CD8-positive, alpha-beta memory T cell (primary cell): ENCODE results near the gene DMXL1. TPM values are rescaled to one million over a fixed set of nuclear protein-coding genes. Genes with fewer than 3 reads are reported as not detected.

Experiments
- CTCF ChIA-PET: fragments of 350-600 bp; sonication (Branson Sonifier 250); formaldehyde crosslinking; loops from one replicate; lab custom pipeline; 2021; ENCODE audit warnings: antibody characterized with exemption; lab: Charles Lee
- POLR2A ChIA-PET: fragments of 350-600 bp; sonication (Branson Sonifier 250); formaldehyde crosslinking; loops from one replicate; lab custom pipeline; 2021; ENCODE audit warnings: antibody characterized with exemption; lab: Charles Lee
- DNase-seq, 5 donors: peaks; one replicate each; pipeline versions ENCODE4 v3.0.0 to v3.0.0-alpha.2; 2020 to 2022; ENCODE audit warnings: mixed read lengths in 1 of 5
- H3K27ac ChIP-seq: one replicate; pipeline ENCODE4 v1.7.0; 2013; ENCODE audit warnings: low read depth, mild to moderate bottlenecking, low read length, moderate library complexity
- H3K27me3 ChIP-seq: 2 replicates; pipeline ENCODE4 v1.7.0; 2013; ENCODE audit warnings: low read length, mild to moderate bottlenecking; ENCODE audit not compliant: insufficient read depth, poor library complexity, severe bottlenecking
- H3K36me3 ChIP-seq: 2 replicates; pipeline ENCODE4 v1.7.0; 2013; ENCODE audit warnings: mild to moderate bottlenecking, low read length, moderate library complexity; ENCODE audit not compliant: insufficient read depth
- H3K4me1 ChIP-seq: 2 replicates; pipeline ENCODE4 v1.7.0; 2013; ENCODE audit warnings: mild to moderate bottlenecking, low read length, moderate library complexity; ENCODE audit not compliant: insufficient read depth
- H3K4me3 ChIP-seq: 2 replicates; pipeline ENCODE4 v1.7.0; 2013; ENCODE audit warnings: mild to moderate bottlenecking, low read length
- H3K9me3 ChIP-seq: 2 replicates; pipeline ENCODE4 v1.7.0; 2013; ENCODE audit warnings: mild to moderate bottlenecking, low read length
- H3K27ac Mint-ChIP-seq, 8 donors: one replicate each; pipeline ENCODE4 v1.8.0; 2020 to 2021; ENCODE audit warnings: mixed read lengths in 8 of 8, mild to moderate bottlenecking in 6 of 8, inconsistent platforms in 3 of 8, moderate library complexity in 3 of 8
- H3K27me3 Mint-ChIP-seq, 2 donors: one replicate each; pipeline ENCODE4 v1.8.0; 2020 to 2021; ENCODE audit warnings: mixed read lengths in 2 of 2, mild to moderate bottlenecking in 1 of 2, moderate library complexity in 1 of 2
- H3K36me3 Mint-ChIP-seq, 3 donors: one replicate each; pipeline ENCODE4 v1.8.0; 2020 to 2021; ENCODE audit warnings: mixed read lengths in 3 of 3, inconsistent platforms in 1 of 3, mild to moderate bottlenecking in 1 of 3
- H3K4me1 Mint-ChIP-seq, 3 donors: one replicate each; pipeline ENCODE4 v1.8.0; 2020 to 2021; ENCODE audit warnings: mixed read lengths in 3 of 3, inconsistent platforms in 1 of 3, mild to moderate bottlenecking in 1 of 3
- H3K4me3 Mint-ChIP-seq, 7 donors: one replicate each; pipeline ENCODE4 v1.8.0; 2020 to 2021; ENCODE audit warnings: mixed read lengths in 7 of 7, mild to moderate bottlenecking in 6 of 7, moderate library complexity in 4 of 7, inconsistent platforms in 2 of 7
- H3K9me3 Mint-ChIP-seq, 5 donors: one replicate each; pipeline ENCODE4 v1.8.0; 2020 to 2022; ENCODE audit warnings: mixed read lengths in 5 of 5, mild to moderate bottlenecking in 3 of 5, moderate library complexity in 2 of 5, inconsistent platforms in 1 of 5
- polyA plus RNA-seq: library from polyadenylated mRNA; unstranded; fragments of 300-500 nt; fragmentation: Illumina TruSeq; gene quantifications from one replicate; pipeline ENCODE4 v1.2.3, GENCODE V29; 2021
- total RNA-seq, 2 experiments: library from RNA; stranded (reverse); gene quantifications; one replicate each; pipeline ENCODE4 v1.2.3, GENCODE V29; 2021

The DMXL1 gene
- total and polyA plus RNA-seq, 3 experiments from 2014 or later, result 12.9 to 26.2 (median 25.9) TPM

- Histone ChIP-seq H3K27ac (peak overlapping the region; percentile 83), H3K9me3 (no peaks in the 10 kb centered on the region), H3K4me1 (peaks cover 43% of the 10 kb centered on the region), H3K36me3 (no peaks in the 10 kb centered on the region), H3K4me3 (peak overlapping the region; percentile 76), H3K27me3 (no peaks in the 10 kb centered on the region)
- peak in 3 of 5 donors; percentile 37 to 54 (median 53) for DNase-seq
- Mint-ChIP-seq H3K4me1 (peaks cover 67 to 68% (median 67%) of the 10 kb centered on the region in 3 donors), H3K27me3 (peaks cover 0 to 2% of the 10 kb centered on the region in 2 donors), H3K4me3 (peak overlapping the region; percentile 97 to 100 (median 98)), H3K27ac (peak overlapping the region; percentile 91 to 97 (median 96)), H3K36me3 (peaks cover 0 to 31% (median 4%) of the 10 kb centered on the region in 3 donors), H3K9me3 (peaks cover 0 to 1% (median 0%) of the 10 kb centered on the region in 5 donors)
- ChIA-PET CTCF (interaction anchor here (0.9 to 2.6 kb wide), 10 partner anchors 9 to 199 kb away, joined by 3 to 7 read pairs (median 4); partner anchors contain the start of gene DMXL1), POLR2A (interaction anchor here (0.6 to 1.6 kb wide), 5 partner anchors 10 to 88 kb away, joined by 3 to 11 read pairs (median 4); no protein-coding TSS in a partner anchor)
Observed at GRCh38 chr5:119269061-119269944, 198.4 kb downstream of the DMXL1 start.

DNA sequence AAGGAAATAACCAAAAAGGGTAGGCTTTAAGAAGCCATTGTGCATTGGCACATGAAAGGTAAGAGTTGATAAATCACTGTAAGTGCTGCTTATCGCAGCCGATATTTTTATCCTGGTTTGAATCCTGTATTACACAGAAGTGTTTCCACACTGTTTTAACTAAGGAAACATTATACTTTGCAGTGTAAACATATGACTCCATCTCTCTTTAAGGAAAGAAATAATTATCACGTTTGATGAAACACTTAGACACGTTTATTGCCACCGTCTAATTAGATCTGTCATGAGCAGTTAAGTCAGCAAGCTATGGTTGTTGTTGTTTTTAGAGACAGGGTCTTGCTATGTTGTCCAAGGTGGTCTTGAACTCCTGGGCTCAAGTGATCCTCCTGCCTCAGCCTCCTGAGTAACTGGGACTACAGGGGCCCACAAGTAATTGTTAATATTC lies 199.3 kb downstream of the DMXL1 start:
- peak overlapping the region; percentile 76 for H3K4me3 ChIP-seq
- CTCF ChIA-PET, result interaction anchor here (0.5 to 2.6 kb wide), 6 partner anchors 30 to 141 kb away, joined by 3 to 7 read pairs (median 4); no protein-coding TSS in a partner anchor
- no peaks in the 10 kb centered on the region for H3K27me3 ChIP-seq
- Mint-ChIP-seq H3K36me3 (peaks cover 0 to 32% (median 4%) of the 10 kb centered on the region in 3 donors), H3K27me3 (peaks cover 0 to 2% of the 10 kb centered on the region in 2 donors), H3K4me3 (peak overlapping the region; percentile 97 to 100 (median 98)), H3K9me3 (peaks cover 0 to 1% (median 0%) of the 10 kb centered on the region in 5 donors), H3K4me1 (peaks cover 73 to 76% (median 75%) of the 10 kb centered on the region in 3 donors), H3K27ac (peak overlapping the region; percentile 91 to 97 (median 96))
- H3K9me3 ChIP-seq, result no peaks in the 10 kb centered on the region
- H3K36me3 ChIP-seq, result no peaks in the 10 kb centered on the region
- H3K27ac ChIP-seq, result peak overlapping the region; percentile 32
- POLR2A ChIA-PET, result interaction anchor here (0.6 to 1.4 kb wide), 4 partner anchors 35 to 87 kb away, joined by 3 to 11 read pairs (median 4); no protein-coding TSS in a partner anchor
- DNase-seq, result no peak
- peaks cover 51% of the 10 kb centered on the region for H3K4me1 ChIP-seq

DNA sequence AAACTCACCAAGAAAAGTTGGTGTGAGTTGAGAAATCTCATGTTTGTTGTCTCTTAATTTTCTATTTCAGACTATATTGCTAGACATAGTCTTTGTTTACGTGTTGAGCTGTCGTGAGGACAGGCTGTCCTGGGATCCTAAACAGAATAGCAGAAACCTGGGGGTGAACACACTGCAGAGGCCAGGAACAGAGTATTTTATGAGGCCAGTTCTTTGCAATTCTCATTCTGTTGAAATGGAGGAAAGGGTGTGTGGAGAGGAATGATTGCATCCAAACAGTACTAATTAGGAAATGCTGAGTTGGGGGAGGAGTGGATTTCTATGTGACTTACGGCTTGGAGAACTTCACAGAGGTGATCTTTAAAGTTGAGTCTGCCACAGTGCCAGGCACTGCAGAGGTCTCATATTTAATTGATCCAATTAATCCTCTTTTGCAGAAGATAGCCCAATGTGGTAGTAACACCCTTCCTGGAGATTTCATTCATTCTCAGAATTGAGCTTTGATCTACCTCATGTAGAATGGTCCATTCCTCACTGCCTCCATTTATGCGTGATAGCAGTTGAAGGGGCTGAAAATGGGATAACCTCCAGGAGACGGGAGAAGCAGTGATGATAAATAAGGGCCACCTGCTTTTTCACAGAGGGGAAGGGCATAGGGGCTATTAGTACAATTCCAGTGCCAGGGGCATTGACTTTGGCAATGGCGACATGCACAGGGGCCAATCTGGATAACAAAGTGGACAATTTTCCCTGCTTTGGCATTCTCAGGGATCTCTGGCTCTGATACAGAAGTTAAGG lies 200.3 kb downstream of the DMXL1 start:
- peak overlapping the region; percentile 97 to 100 (median 98) for H3K4me3 Mint-ChIP-seq

DNA sequence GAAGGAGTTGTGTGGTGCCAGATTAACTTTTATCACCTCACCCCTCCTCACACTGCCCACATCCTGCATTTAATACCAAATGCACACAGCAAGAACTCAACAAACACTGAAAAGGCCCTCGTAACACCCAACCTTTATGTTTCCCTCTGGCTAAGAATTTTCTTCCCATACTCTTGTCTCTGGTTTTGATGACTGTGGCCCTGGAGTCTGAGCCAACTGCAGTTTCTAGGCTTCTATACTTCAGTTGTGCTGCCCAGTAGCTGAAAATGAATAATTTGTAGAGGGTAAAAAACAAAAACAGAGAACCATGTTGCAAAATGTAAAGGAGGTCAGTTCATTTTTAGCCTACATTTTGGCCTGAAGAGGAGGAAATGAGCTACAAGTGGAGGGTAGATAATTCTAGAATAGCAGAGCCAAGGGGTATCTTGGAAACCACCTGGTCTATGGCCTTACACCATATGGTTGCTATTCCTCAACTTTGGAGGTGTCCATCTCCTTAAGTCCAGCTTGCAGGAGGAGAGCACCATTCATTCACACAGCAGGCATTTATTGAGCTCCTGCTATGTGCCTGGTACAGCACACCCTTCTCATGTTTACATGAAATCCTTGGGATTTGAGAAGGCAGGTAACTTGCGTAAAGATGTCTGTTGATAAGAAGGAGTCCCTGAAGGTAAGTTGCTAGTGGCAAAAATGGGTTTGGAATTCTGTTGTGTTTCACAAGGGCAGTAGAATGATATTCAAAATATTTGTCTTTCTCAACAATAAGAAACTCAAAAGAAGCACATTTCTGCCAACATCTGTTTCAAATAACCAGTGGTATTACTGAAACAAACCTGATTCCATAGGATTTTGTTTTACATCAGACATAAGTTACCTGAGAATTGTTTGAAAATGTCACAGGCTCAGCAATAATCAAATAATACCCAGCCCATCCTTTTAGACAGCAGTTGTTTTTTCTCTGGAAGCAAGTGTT lies 201.2 kb downstream of the DMXL1 start:
- Histone ChIP-seq H3K36me3 (no peaks in the 10 kb centered on the region), H3K27ac (peak overlapping the region; percentile 32), H3K4me1 (peaks cover 70% of the 10 kb centered on the region), H3K9me3 (no peaks in the 10 kb centered on the region), H3K27me3 (no peaks in the 10 kb centered on the region), H3K4me3 (peak overlapping the region; percentile 76)
- Mint-ChIP-seq H3K9me3 (peaks cover 0 to 1% (median 0%) of the 10 kb centered on the region in 5 donors), H3K36me3 (peaks cover 0 to 37% (median 6%) of the 10 kb centered on the region in 3 donors), H3K4me3 (peak overlapping the region; percentile 97 to 100 (median 98)), H3K27ac (peak overlapping the region; percentile 81 to 97 (median 95)), H3K4me1 (peaks cover 75 to 83% (median 78%) of the 10 kb centered on the region in 3 donors), H3K27me3 (peaks cover 0 to 2% of the 10 kb centered on the region in 2 donors)
- no peak for DNase-seq
- POLR2A ChIA-PET, result interaction anchor here (0.6 kb wide), 1 partner anchor 65 kb away, joined by 3 read pairs; no protein-coding TSS in a partner anchor
- CTCF ChIA-PET, result interaction anchor here (0.8 to 2.6 kb wide), 9 partner anchors 18 to 284 kb away, joined by 3 to 10 read pairs (median 4); partner anchors contain the start of gene DTWD2

More for the DNA sequence above, 200.3 kb downstream of the DMXL1 start:
- Histone ChIP-seq H3K27me3 (no peaks in the 10 kb centered on the region), H3K36me3 (no peaks in the 10 kb centered on the region), H3K9me3 (no peaks in the 10 kb centered on the region), H3K4me3 (peak overlapping the region; percentile 76), H3K4me1 (peaks cover 61% of the 10 kb centered on the region), H3K27ac (peak overlapping the region; percentile 32)
- ChIA-PET CTCF (interaction anchor here (1.0 to 2.6 kb wide), 6 partner anchors 29 to 283 kb away, joined by 3 to 10 read pairs (median 6); partner anchors contain the start of gene DTWD2), POLR2A (interaction anchor here (1.0 to 1.4 kb wide), 2 partner anchors 34 to 44 kb away, joined by 3 to 11 read pairs; no protein-coding TSS in a partner anchor)
- Mint-ChIP-seq H3K36me3 (peaks cover 0 to 35% (median 4%) of the 10 kb centered on the region in 3 donors), H3K27ac (peak overlapping the region; percentile 81 to 97 (median 94)), H3K9me3 (peaks cover 0 to 1% (median 0%) of the 10 kb centered on the region in 5 donors), H3K27me3 (peaks cover 0 to 2% of the 10 kb centered on the region in 2 donors), H3K4me1 (peaks cover 75 to 79% (median 75%) of the 10 kb centered on the region in 3 donors)
- no peak for DNase-seq

DNA sequence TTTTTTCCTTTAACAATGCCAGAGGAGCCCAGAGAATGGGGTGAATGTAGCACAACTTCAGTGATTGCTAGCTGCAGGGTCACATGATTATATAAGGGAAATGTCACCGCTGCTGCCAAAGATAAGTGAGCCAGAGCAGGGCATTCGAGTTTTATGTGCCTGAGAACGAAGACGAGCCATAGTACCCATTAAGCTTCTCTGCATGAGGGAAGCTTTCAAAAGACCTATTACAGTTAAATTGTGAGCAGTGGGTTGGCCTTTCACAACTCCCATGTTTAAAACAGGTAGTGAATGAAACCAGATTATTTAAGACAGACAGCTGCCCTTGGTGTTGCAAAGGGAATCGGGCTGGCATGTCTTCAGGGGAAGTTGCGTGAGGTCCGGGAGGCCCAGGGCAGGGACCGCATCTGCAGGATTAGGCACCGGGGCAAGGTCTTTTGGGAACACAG lies 202.5 kb downstream of the DMXL1 start:
- peaks cover 0 to 33% (median 7%) of the 10 kb centered on the region in 3 donors for H3K36me3 Mint-ChIP-seq
- peak overlapping the region; percentile 5 for H3K27ac ChIP-seq
- no peak for DNase-seq
- no peaks in the 10 kb centered on the region for H3K36me3 ChIP-seq
- peak overlapping the region; percentile 81 to 97 (median 95) for H3K27ac Mint-ChIP-seq
- peaks cover 0 to 6% of the 10 kb centered on the region in 2 donors for H3K27me3 Mint-ChIP-seq
- peak overlapping the region; percentile 76 for H3K4me3 ChIP-seq
- peak overlapping the region; percentile 97 to 100 (median 98) for H3K4me3 Mint-ChIP-seq
- ChIA-PET POLR2A (interaction anchor here (0.8 to 1.2 kb wide), 4 partner anchors 26 to 139 kb away, joined by 3 to 5 read pairs (median 4); no protein-coding TSS in a partner anchor), CTCF (interaction anchor here (1.1 to 2.5 kb wide), 5 partner anchors 13 to 139 kb away, joined by 4 to 12 read pairs (median 8); no protein-coding TSS in a partner anchor)
- no peaks in the 10 kb centered on the region for H3K9me3 ChIP-seq
- no peaks in the 10 kb centered on the region for H3K27me3 ChIP-seq
- H3K9me3 Mint-ChIP-seq, result peaks cover 0 to 4% (median 2%) of the 10 kb centered on the region in 5 donors
- peaks cover 75% of the 10 kb centered on the region for H3K4me1 ChIP-seq
- H3K4me1 Mint-ChIP-seq, result peaks cover 79 to 87% (median 82%) of the 10 kb centered on the region in 3 donors

DNA sequence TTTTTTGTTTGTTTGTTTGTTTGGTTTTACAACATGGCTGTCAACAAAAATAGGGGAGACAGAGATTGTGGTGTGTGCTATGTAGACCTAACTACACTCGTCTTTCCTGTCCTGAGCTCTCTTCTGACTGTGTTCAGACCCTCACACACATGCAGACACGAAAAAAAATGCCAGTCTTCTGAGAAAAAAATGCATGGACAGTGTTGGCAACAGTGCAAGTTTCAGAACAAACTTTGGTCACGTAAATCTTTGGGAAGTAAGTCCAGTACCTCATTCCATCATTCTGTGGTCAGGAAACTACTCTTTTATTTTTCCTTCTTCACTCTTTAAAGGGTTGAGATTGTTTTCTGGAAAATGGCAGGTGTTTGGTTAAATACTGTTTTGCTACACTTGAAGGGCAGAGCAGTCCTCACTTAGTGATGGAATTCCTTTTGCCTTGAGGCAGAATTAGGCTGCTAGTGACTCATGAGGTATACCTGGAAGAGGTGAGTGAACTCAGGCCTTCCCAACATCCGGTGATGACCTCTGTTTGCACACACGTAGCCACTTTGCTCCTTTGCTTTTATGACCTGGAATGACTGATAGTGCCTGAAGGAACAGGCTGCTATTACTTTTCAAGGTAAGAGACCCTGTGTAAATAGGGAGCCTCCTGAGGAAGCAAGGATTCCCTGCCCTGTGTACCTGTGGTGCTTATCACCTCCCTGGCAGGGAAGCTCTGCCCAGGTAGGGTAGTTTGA lies 203.3 kb downstream of the DMXL1 start:
- peaks cover 0 to 4% (median 2%) of the 10 kb centered on the region in 5 donors for H3K9me3 Mint-ChIP-seq
- POLR2A ChIA-PET, result interaction anchor here (0.8 to 1.2 kb wide), 6 partner anchors 13 to 203 kb away, joined by 3 to 5 read pairs (median 4); partner anchors contain the start of gene DMXL1
- H3K27ac Mint-ChIP-seq, result peak overlapping the region; percentile 81 to 97 (median 95)
- H3K27me3 Mint-ChIP-seq, result peaks cover 0 to 6% of the 10 kb centered on the region in 2 donors
- Histone ChIP-seq H3K27ac (peak overlapping the region; percentile 5), H3K9me3 (no peaks in the 10 kb centered on the region), H3K36me3 (no peaks in the 10 kb centered on the region), H3K4me3 (peak overlapping the region; percentile 76), H3K27me3 (no peaks in the 10 kb centered on the region), H3K4me1 (peaks cover 83% of the 10 kb centered on the region)
- H3K4me3 Mint-ChIP-seq, result peak overlapping the region; percentile 97 to 100 (median 98)
- H3K36me3 Mint-ChIP-seq, result peaks cover 0 to 26% (median 7%) of the 10 kb centered on the region in 3 donors
- peaks cover 87 to 95% (median 90%) of the 10 kb centered on the region in 3 donors for H3K4me1 Mint-ChIP-seq
- CTCF ChIA-PET, result interaction anchor here (0.6 to 2.5 kb wide), 15 partner anchors 13 to 286 kb away, joined by 3 to 12 read pairs (median 4); partner anchors contain the start of gene DTWD2
- no peak for DNase-seq
